HepG2 (cell line): ENCODE data around the gene SMNDC1. TPM values are rescaled to one million over a fixed set of nuclear protein-coding genes. Genes with fewer than 3 reads are reported as not detected.

Experiments used
- FOSL2 ChIP-seq: sonication (generic); formaldehyde crosslinking; IDR thresholded peaks from 2 replicates; pipeline ENCODE4 v1.4.0; 2020; ENCODE audit warnings: missing genetic modification reagents
- FOXP1 ChIP-seq, 2 experiments: fragments of 450-650 bp in 1 of 2; IDR thresholded peaks; 2 replicates each; pipeline ENCODE4 v1.6.1; 2017 to 2018; ENCODE audit warnings: antibody characterized with exemption in 1 of 2
- KAT7 ChIP-seq: IDR thresholded peaks from 2 replicates; pipeline ENCODE4 v1.6.1; 2018; ENCODE audit warnings: borderline replicate concordance, missing compliant biosample characterization
- MAZ ChIP-seq, 2 experiments: sonication (generic) in 1 of 2; formaldehyde crosslinking in 1 of 2; IDR thresholded peaks; 2 replicates each; pipeline versions ENCODE4 v1.5.0 to v1.6.1; 2012 to 2020; ENCODE audit warnings: low read depth in 2 of 2, mild to moderate bottlenecking in 2 of 2, borderline replicate concordance in 1 of 2, improper control_type of control experiment in 1 of 2, low read length in 1 of 2, missing genetic modification reagents in 1 of 2, moderate library complexity in 1 of 2
- PRPF4 ChIP-seq: fragments of 200-400 bp; formaldehyde crosslinking; IDR thresholded peaks from 2 replicates; pipeline ENCODE4 v1.6.1; 2016; ENCODE audit warnings: low read length, low read depth; ENCODE audit not compliant: poor library complexity, severe bottlenecking
- RFX3 ChIP-seq: IDR thresholded peaks from 2 replicates; pipeline ENCODE4 v1.6.1; 2016; ENCODE audit warnings: missing biosample characterization, missing genetic modification reagents
- SMC3 ChIP-seq: IDR thresholded peaks from 2 replicates; pipeline ENCODE4 v1.6.1; 2011; ENCODE audit warnings: low read length, improper control_type of control experiment
- U2AF2 ChIP-seq: fragments of 200-400 bp; formaldehyde crosslinking; IDR thresholded peaks from 2 replicates; pipeline ENCODE4 v1.6.1; 2017; ENCODE audit warnings: low read depth, mild to moderate bottlenecking, low read length
- ZBTB33 ChIP-seq: sonication (generic); formaldehyde crosslinking; IDR thresholded peaks from 2 replicates; pipeline ENCODE4 v1.4.0; 2020; ENCODE audit warnings: missing genetic modification reagents
- ZBTB38 ChIP-seq: sonication (generic); formaldehyde crosslinking; IDR thresholded peaks from 2 replicates; pipeline ENCODE4 v1.5.1; 2020; ENCODE audit warnings: mild to moderate bottlenecking, missing genetic modification reagents
- ZMYM2 ChIP-seq: sonication (generic); formaldehyde crosslinking; IDR thresholded peaks from 2 replicates; pipeline ENCODE4 v1.8.0; 2022; ENCODE audit warnings: mild to moderate bottlenecking, missing genetic modification reagents
- ZNF160 ChIP-seq: sonication (generic); formaldehyde crosslinking; IDR thresholded peaks from 2 replicates; pipeline ENCODE4 v1.8.0; 2022; ENCODE audit warnings: mild to moderate bottlenecking, inconsistent platforms, missing genetic modification reagents
- ZNF44 ChIP-seq: sonication (generic); formaldehyde crosslinking; IDR thresholded peaks from 2 replicates; pipeline ENCODE4 v1.5.1; 2020; ENCODE audit warnings: mild to moderate bottlenecking, missing genetic modification reagents
- ZNF556 ChIP-seq: sonication (generic); formaldehyde crosslinking; IDR thresholded peaks from 2 replicates; pipeline ENCODE4 v1.4.0; 2020; ENCODE audit warnings: mild to moderate bottlenecking, missing genetic modification reagents, borderline replicate concordance
- ZNF609 ChIP-seq: sonication (generic); formaldehyde crosslinking; IDR thresholded peaks from 2 replicates; pipeline ENCODE4 v1.4.0; 2020; ENCODE audit warnings: mild to moderate bottlenecking, missing genetic modification reagents, borderline replicate concordance
- polyA plus RNA-seq, 8 experiments: library from polyadenylated mRNA; depleted of rRNA in 3 of 8; stranded (reverse) in 7 of 8; unstranded in 1 of 8; fragments of >200 nt; fragmentation: Illumina TruSeq in 4 of 8; extraction: Trizol in 4 of 8; gene quantifications; 2 replicates each; pipeline versions ENCODE4 v1.2.1 to v1.2.3, GENCODE V29; 2011 to 2016; ENCODE audit warnings: low read depth in 4 of 8, missing spikeins in 1 of 8, mixed read lengths in 1 of 8; ENCODE audit not compliant: insufficient read depth in 1 of 8
- total RNA-seq, 5 experiments: library from RNA; depleted of rRNA; stranded (reverse); fragments of >200 nt; fragmentation: Illumina TruSeq; extraction: Trizol; gene quantifications; 2 replicates each; pipeline ENCODE4 v1.2.3, GENCODE V29; 2016; ENCODE audit warnings: low read depth in 1 of 5
- TF ChIP-seq, protein P1 (sequence below): sonication (generic); formaldehyde crosslinking; IDR thresholded peaks from 2 replicates; pipeline ENCODE4 v1.5.0; 2020; ENCODE audit warnings: missing genetic modification reagents
- TF ChIP-seq, protein P2 (sequence below): sonication (generic); formaldehyde crosslinking; IDR thresholded peaks from 2 replicates; pipeline ENCODE4 v1.4.0; 2020; ENCODE audit warnings: mild to moderate bottlenecking, missing genetic modification reagents

The SMNDC1 gene
- total and polyA plus RNA-seq, 2 of the 13 experiments (the other 11 are each of a cell fraction or from before 2014, with no cell fraction given): 7.8 to 8.9 TPM

GRCh38 chr10:110305767-110306451 lies 1.2 kb upstream of the SMNDC1 start (continued):
- TF ChIP-seq ZNF609 (CRISPR knock-in tag) (no peak), ZNF44 (CRISPR knock-in tag) (no peak), ZMYM2 (CRISPR knock-in tag) (0 out of 2 replicates have a peak, but pooled peaks have one; percentile 37), ZNF556 (CRISPR knock-in tag) (peak; percentile 11; the same call in 1 of the 2 replicates), ZBTB33 (CRISPR knock-in tag) (peak; percentile 77; the same call in 1 of the 2 replicates), FOXP1 (IDR thresholded peaks at IDR 0.05) (no peak), FOXP1 (CRISPR knock-in tag; IDR thresholded peaks at IDR 0.05) (no peak), U2AF2 (no peak), KAT7 (CRISPR knock-in tag) (no peak), ZNF160 (no peak), PRPF4 (peak; percentile 86), ZBTB38 (CRISPR knock-in tag) (peak; percentile 97), RFX3 (CRISPR knock-in tag) (no peak), SMC3 (peak; percentile 33), MAZ (IDR thresholded peaks at IDR 0.05; ENCODE audit: borderline replicate concordance, low read depth, low read length) (no peak), MAZ (CRISPR knock-in tag; IDR thresholded peaks at IDR 0.05; ENCODE audit: low read depth) (no peak), FOSL2 (no peak)
- TF ChIP-seq, protein P1, sequence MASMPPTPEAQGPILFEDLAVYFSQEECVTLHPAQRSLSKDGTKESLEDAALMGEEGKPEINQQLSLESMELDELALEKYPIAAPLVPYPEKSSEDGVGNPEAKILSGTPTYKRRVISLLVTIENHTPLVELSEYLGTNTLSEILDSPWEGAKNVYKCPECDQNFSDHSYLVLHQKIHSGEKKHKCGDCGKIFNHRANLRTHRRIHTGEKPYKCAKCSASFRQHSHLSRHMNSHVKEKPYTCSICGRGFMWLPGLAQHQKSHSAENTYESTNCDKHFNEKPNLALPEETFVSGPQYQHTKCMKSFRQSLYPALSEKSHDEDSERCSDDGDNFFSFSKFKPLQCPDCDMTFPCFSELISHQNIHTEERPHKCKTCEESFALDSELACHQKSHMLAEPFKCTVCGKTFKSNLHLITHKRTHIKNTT: no peak
- TF ChIP-seq, protein P2, sequence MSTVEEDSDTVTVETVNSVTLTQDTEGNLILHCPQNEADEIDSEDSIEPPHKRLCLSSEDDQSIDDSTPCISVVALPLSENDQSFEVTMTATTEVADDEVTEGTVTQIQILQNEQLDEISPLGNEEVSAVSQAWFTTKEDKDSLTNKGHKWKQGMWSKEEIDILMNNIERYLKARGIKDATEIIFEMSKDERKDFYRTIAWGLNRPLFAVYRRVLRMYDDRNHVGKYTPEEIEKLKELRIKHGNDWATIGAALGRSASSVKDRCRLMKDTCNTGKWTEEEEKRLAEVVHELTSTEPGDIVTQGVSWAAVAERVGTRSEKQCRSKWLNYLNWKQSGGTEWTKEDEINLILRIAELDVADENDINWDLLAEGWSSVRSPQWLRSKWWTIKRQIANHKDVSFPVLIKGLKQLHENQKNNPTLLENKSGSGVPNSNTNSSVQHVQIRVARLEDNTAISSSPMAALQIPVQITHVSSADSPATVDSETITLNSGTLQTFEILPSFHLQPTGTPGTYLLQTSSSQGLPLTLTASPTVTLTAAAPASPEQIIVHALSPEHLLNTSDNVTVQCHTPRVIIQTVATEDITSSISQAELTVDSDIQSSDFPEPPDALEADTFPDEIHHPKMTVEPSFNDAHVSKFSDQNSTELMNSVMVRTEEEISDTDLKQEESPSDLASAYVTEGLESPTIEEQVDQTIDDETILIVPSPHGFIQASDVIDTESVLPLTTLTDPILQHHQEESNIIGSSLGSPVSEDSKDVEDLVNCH: no peak
